Measurements from ENCODE around the gene RPS18. TPM values are rescaled to one million over a fixed set of nuclear protein-coding genes. Genes with fewer than 3 reads are reported as not detected.

RPS18 gene
- total and polyA plus RNA-seq, 2 of the 13 experiments (the other 11 are each of a cell fraction or from before 2014, with no cell fraction given), result 3,896 to 5,806 TPM

DNA sequence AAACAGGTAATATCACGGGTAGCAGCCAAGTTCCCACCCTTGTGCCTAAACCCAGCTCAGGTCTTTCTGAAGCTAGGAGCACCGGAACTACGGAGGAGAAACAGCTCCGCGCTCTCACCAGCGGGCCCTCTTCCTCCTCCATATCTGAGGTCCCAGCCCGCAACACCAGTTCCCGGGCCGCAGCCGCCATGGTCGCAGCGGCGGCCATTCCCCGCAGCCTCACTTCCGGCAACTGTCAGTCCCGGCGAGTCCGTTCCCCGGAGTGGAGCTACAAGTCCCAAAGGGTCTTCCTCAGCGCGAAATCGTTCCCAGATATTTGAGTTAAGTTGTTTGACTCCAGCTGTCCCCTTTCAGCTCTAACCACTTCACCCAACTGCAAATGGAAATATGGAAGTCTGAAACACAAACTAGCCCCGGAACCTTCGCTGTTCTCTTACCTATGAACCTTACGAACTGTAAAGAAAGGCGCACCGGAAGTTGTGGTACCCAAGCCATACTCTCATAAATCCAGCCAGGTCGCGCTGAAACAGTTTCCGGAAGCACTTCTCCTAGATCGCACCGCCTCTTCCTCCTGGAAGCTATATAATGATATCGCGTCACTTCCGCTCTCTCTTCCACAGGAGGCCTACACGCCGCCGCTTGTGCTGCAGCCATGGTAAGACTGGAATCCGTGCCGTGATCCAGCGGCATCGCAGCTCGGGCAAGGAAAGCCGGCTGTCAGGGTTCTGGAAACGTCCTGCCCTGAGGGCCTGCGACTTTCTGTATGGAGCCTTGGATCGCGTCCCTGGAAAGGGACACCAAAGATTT lies at the start of gene RPS18, which contains the start of gene VPS52 (continued):
- TF ChIP-seq KMT2B (CRISPR knock-in tag; IDR thresholded peaks at IDR 0.05) (peak; percentile 82), MBNL3 (CRISPR knock-in tag; conservative IDR thresholded peaks at IDR 0.05) (no peak; the same call in 1 of the 2 replicates), YEATS4 (CRISPR knock-in tag; IDR thresholded peaks at IDR 0.05; ENCODE audit: borderline replicate concordance) (peak; percentile 96), ZBTB7B (CRISPR knock-in tag; IDR thresholded peaks at IDR 0.05) (peak; percentile 16; the same call in 1 of the 2 replicates), ELF4 (CRISPR knock-in tag; IDR thresholded peaks at IDR 0.05; ENCODE audit: borderline replicate concordance) (peak; percentile 93), ZNF207 (IDR thresholded peaks at IDR 0.05; ENCODE audit: borderline replicate concordance) (no peak), ZBTB1 (CRISPR knock-in tag; IDR thresholded peaks at IDR 0.05; ENCODE audit: borderline replicate concordance) (no peak), ZNF383 (CRISPR knock-in tag; IDR thresholded peaks at IDR 0.05; ENCODE audit: borderline replicate concordance) (peak; percentile 90), RAD51 (IDR thresholded peaks at IDR 0.05; ENCODE audit: borderline replicate concordance) (no peak), ZNF720 (CRISPR knock-in tag; IDR thresholded peaks at IDR 0.05) (no peak), HMGA1 (CRISPR knock-in tag; conservative IDR thresholded peaks at IDR 0.05) (no peak), STAT5B (CRISPR knock-in tag; IDR thresholded peaks at IDR 0.05) (no peak), FOXK1 (CRISPR knock-in tag; IDR thresholded peaks at IDR 0.05; ENCODE audit: borderline replicate concordance, low read depth) (peak; percentile 98), ZNF605 (CRISPR knock-in tag; IDR thresholded peaks at IDR 0.05) (peak; percentile 96), RARA (CRISPR knock-in tag; IDR thresholded peaks at IDR 0.05) (peak; percentile 44; the same call in 1 of the 2 replicates), ZNF432 (CRISPR knock-in tag; IDR thresholded peaks at IDR 0.05; ENCODE audit: borderline replicate concordance) (no peak), ZNF136 (CRISPR knock-in tag; IDR thresholded peaks at IDR 0.05; ENCODE audit: low read depth) (peak; percentile 63; the same call in 1 of the 2 replicates), ZNF333 (CRISPR knock-in tag; IDR thresholded peaks at IDR 0.05; ENCODE audit: borderline replicate concordance) (no peak; the same call in 1 of the 2 replicates), KDM4B (CRISPR knock-in tag; IDR thresholded peaks at IDR 0.05) (peak; percentile 67), SRSF4 (IDR thresholded peaks at IDR 0.05; ENCODE audit: low read depth, low read length, poor library complexity, severe bottlenecking) (no peak)
- TF ChIP-seq, protein P1, sequence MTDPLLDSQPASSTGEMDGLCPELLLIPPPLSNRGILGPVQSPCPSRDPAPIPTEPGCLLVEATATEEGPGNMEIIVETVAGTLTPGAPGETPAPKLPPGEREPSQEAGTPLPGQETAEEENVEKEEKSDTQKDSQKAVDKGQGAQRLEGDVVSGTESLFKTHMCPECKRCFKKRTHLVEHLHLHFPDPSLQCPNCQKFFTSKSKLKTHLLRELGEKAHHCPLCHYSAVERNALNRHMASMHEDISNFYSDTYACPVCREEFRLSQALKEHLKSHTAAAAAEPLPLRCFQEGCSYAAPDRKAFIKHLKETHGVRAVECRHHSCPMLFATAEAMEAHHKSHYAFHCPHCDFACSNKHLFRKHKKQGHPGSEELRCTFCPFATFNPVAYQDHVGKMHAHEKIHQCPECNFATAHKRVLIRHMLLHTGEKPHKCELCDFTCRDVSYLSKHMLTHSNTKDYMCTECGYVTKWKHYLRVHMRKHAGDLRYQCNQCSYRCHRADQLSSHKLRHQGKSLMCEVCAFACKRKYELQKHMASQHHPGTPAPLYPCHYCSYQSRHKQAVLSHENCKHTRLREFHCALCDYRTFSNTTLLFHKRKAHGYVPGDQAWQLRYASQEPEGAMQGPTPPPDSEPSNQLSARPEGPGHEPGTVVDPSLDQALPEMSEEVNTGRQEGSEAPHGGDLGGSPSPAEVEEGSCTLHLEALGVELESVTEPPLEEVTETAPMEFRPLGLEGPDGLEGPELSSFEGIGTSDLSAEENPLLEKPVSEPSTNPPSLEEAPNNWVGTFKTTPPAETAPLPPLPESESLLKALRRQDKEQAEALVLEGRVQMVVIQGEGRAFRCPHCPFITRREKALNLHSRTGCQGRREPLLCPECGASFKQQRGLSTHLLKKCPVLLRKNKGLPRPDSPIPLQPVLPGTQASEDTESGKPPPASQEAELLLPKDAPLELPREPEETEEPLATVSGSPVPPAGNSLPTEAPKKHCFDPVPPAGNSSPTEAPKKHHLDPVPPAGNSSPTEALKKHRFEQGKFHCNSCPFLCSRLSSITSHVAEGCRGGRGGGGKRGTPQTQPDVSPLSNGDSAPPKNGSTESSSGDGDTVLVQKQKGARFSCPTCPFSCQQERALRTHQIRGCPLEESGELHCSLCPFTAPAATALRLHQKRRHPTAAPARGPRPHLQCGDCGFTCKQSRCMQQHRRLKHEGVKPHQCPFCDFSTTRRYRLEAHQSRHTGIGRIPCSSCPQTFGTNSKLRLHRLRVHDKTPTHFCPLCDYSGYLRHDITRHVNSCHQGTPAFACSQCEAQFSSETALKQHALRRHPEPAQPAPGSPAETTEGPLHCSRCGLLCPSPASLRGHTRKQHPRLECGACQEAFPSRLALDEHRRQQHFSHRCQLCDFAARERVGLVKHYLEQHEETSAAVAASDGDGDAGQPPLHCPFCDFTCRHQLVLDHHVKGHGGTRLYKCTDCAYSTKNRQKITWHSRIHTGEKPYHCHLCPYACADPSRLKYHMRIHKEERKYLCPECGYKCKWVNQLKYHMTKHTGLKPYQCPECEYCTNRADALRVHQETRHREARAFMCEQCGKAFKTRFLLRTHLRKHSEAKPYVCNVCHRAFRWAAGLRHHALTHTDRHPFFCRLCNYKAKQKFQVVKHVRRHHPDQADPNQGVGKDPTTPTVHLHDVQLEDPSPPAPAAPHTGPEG (CRISPR knock-in tag; IDR thresholded peaks at IDR 0.05), result peak; percentile 47
- TF ChIP-seq, protein P2, sequence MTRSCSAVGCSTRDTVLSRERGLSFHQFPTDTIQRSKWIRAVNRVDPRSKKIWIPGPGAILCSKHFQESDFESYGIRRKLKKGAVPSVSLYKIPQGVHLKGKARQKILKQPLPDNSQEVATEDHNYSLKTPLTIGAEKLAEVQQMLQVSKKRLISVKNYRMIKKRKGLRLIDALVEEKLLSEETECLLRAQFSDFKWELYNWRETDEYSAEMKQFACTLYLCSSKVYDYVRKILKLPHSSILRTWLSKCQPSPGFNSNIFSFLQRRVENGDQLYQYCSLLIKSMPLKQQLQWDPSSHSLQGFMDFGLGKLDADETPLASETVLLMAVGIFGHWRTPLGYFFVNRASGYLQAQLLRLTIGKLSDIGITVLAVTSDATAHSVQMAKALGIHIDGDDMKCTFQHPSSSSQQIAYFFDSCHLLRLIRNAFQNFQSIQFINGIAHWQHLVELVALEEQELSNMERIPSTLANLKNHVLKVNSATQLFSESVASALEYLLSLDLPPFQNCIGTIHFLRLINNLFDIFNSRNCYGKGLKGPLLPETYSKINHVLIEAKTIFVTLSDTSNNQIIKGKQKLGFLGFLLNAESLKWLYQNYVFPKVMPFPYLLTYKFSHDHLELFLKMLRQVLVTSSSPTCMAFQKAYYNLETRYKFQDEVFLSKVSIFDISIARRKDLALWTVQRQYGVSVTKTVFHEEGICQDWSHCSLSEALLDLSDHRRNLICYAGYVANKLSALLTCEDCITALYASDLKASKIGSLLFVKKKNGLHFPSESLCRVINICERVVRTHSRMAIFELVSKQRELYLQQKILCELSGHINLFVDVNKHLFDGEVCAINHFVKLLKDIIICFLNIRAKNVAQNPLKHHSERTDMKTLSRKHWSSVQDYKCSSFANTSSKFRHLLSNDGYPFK (CRISPR knock-in tag; IDR thresholded peaks at IDR 0.05; ENCODE audit: borderline replicate concordance), result peak; percentile 97

Data from HepG2 (cell line).